ENCODE results near the gene ESD.
"Not testable (repeated sequence)": the region's sequence is repeated elsewhere in the genome, so short reads cannot be mapped to it uniquely, and the experiment has no call there.

ESD gene, protein sequence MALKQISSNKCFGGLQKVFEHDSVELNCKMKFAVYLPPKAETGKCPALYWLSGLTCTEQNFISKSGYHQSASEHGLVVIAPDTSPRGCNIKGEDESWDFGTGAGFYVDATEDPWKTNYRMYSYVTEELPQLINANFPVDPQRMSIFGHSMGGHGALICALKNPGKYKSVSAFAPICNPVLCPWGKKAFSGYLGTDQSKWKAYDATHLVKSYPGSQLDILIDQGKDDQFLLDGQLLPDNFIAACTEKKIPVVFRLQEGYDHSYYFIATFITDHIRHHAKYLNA

GRCh38 chr13:46796515-46797474, at the start of gene ESD:
Gene ESD, minus strand, starts transcription at chr13:46797161. Its CDS starts 5,748 bp downstream, at chr13:46791413.
- DNase-seq, result peak; percentile 90 to 97

DNA sequence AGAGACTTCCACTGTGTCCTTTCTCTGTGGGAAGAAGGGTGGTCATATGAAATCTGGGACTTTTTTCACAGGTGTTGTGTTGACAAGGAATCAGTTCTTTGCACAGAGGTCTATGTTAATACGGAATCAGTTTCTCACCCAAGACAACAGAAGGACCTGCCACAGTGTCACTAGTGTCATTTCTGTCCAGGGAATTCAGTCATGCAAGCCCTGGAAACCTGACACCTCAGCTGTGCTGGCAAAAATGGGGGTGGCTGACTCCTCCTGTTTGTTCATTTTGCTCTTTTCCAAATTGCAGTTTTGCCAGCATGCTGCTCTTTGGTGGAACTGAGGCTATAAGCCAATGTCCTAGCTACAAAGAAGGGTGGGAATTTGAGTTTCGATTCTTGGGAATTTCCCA, 49.8 kb upstream of the ESD start:
- DNase-seq, result no peak

GRCh38 chr13:46845146-46845545, 48.2 kb upstream of the ESD start:
- no peak for DNase-seq

GRCh38 chr13:46844431-46844830, 47.5 kb upstream of the ESD start:
- DNase-seq, result no peak

- DNase-seq, result no peak
Observed at GRCh38 chr13:46839399-46839798, 42.4 kb upstream of the ESD start.

- DNase-seq, result no peak
Observed at GRCh38 chr13:46834657-46835056, 37.7 kb upstream of the ESD start.

DNA sequence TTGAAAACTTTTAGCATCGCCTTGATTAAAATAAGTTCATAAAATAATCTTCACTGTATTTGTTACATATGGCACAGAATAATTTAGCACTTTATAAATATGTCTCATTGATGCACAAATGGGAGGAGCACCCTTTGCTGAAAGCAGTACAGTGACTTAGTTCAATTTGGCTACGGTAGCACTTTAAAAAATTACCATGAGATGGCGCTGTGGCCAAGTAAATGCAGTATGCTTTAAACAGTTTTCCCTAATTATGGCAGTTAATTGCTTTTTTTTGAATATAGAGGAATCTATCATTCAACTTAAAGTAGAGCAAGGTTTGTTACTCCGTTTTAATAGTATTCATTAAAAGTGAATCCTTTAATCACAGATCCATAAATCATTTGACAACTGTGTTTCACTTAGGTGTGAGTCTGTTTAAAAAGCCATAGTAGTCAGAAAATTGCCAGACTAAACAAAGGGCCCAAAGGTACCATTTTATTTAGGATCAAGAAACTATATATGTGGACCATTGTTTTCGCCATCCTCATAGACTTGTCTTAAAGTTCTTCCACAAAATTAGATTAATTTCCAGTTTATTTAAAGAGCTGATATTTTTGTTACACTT, 34.7 kb upstream of the ESD start:
- DNase-seq, result peak; percentile 32 to 61

DNA sequence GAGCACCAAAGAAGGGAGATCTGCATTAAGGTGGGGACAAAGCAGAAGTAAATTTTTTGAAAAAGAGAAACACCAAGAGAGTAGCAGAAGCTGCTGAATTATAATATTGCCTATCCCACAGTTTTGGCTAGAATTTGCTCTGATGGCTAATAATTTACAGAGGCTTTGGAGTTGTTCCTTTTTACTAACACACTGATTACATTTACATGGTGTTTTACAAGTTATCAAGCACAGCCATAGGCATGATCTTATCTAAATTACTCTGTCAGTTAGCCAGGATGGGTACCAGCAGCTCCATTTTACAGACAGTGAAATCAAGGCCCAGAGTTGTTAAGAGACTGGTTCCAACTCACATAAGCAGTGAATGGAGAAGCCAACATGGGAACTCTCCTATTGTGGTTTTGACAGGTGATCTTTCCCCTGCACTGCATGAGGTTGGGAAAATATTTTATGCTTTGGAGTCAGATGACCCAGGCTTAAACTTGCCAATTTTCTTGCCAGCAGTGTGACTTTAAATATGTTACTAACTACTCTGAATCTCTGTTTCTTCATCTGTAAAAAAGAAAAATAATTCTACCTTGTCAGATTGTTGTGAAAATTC, 33.5 kb upstream of the ESD start:
- no peak for DNase-seq

- DNase-seq, result no peak
Observed at GRCh38 chr13:46822551-46822950, 25.6 kb upstream of the ESD start.

DNA sequence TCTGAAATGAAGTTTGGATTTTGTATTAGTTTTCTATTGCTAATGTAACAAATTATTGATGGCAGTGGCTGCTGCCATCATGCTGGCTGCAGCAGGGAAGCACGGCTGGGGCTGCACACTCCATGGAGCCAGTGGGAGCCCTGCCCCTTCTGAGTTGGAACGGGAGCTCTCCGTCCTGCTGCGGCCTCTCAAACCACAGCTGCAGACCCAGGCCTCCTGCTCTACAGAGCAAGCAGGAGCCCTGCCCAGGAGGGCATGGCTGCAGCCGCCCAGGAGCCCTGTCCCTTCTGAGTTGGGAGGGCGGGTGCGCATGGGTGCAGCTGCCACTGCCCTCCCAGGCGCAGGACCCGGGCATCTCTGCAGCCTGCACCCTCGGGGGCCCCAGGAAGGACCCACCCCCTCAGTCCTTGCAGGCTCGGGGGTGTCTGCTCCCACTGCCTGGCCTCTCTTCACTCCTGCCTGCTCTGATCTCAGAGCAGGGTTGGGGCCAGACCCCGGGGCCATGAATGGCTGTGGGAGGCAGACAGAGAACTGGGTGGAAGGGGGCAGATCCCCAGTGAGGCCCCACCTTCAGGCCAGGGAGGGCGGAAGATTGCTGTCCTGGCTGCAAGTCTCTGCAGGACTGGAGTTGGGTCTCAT, 21.0 kb upstream of the ESD start:
- DNase-seq, result no peak

DNA sequence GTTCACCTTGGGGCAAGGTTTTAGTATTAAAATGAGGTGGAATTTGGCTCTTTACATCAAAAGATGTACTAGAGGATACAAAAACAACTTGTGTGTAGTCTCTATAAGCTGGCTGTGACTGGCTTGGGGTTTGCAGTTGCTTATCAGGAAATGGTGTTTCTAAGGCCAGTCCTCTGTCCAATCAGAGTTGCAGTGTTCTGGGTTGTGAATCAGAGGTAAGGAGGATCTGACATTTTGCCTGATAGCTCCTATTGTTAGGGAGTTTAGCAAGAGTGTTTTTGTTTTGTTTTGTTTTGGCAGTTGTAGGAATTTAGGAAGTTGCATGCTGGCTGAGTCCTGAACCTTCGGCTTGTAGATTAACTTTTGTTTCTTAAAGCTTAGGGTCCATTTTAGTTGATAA, 20.1 kb upstream of the ESD start:
- DNase-seq, result no peak

- no peak for DNase-seq
Observed at GRCh38 chr13:46816371-46816770, 19.4 kb upstream of the ESD start.

GRCh38 chr13:46812301-46812797, 15.4 kb upstream of the ESD start:
- DNase-seq, result no peak

- no peak for DNase-seq
Observed at GRCh38 chr13:46810440-46810839, 13.5 kb upstream of the ESD start.

GRCh38 chr13:46804921-46805320, 8.0 kb upstream of the ESD start:
- not testable (repeated sequence) for DNase-seq

DNA sequence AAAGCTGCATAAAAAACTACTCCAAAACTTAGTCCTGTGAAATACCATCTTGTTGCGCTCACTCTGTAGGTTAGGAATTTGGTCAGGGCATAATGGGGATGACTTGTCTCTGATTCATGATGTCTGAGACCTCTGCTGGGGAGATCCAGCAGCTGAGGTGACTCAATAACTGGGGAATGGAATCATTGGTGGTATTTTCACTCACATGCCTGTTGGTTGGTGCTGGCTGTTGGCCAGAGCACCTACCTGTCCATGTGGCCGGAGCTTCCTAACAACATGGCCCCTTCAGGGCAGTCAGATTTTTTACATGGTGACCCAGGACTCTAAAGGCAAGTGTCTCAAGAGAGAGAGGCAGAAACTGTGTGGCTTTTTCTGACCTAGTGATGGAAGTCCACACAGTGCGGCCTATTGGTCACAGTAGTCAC, 7.4 kb upstream of the ESD start:
- DNase-seq, result no peak

DNA sequence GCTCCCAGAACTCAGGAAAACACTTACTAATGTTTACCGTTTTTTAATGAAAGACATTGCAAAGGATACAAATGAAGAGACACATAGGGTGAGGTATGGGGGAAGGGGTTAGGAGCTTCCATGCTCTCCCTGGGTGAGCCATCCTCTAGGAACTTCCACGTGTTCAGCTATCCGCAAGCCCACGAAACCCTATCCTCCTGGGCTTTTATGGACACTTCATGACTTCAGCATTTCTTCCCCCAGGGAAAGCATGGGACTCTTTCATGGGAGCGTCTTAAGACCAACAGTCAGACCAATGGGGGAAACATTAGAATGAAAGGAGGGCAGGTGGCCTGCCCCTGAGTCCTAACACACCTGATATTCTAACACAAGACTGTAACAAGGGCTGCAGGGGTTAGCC, 6.6 kb upstream of the ESD start:
- no peak for DNase-seq

GRCh38 chr13:46801858-46802257, 4.9 kb upstream of the ESD start:
- no peak for DNase-seq

DNA sequence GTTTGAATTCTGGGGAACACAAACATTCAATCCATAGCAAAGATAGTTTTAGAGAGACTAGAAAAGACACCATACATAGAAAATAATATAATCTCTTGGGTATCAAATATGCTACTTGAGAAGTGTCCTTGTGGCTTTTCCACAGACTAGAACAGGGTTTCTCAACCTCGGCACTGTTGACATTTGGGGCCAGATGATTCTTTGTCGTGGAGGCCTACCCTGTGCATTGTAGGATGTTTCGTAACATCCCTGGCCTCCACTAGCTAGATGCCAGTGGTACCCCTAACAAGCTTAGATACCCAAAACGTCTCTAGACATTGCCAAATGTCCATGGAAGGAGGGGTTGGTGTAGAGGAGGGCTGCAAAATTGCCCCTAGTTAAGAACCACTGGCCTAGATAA, 2.2 kb upstream of the ESD start:
- no peak for DNase-seq

GRCh38 chr13:46797501-46798237, 708 bp upstream of the ESD start:
- no peak for DNase-seq

DNA sequence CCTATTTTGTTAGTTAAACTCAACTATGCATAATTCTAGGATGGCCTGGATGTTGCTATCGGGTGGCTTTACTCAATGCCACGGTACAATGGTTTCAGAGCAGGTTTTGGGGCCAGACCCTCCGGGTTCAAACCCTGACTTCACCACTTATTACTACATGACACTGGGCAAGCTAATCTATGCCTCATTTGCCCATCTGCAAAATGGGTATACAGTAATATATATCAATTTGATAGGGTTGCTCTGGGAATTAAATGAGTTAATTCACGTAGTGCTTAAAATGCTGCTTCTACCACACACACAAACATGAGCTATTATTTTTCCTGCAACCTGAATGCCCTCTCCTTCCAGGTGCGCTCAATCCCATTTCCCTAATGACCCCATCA, 839 bp downstream of the ESD start:
- DNase-seq, result no peak

GRCh38 chr13:46795321-46795720, 1.6 kb downstream of the ESD start:
- no peak for DNase-seq

Data from NCI-H526 (cell line).